K562 (cell line): ENCODE measurements around the gene SRSF11. TPM values are rescaled to one million over a fixed set of nuclear protein-coding genes. Genes with fewer than 3 reads are reported as not detected.

Experiments used
- ATAC-seq: fragments of 200-7000 bp; cut with Tn5 transposase; 3 replicates; pipeline ENCODE4 v1.9.1; 2020; ENCODE audit warnings: moderate library complexity
- BruUV-seq: library from RNA; stranded (reverse); fragments of 400-500 nt; replicated peaks from 2 replicates; lab custom pipeline; 2021; lab: Mats Ljungman, UMichigan
- CTCF ChIA-PET: fragments of 300-600 bp; formaldehyde crosslinking; extraction: SDS; loops from one replicate; lab custom pipeline; 2021; ENCODE audit warnings: low intra/inter-chr PET ratio; lab: Yijun Ruan, JAX
- POLR2A ChIA-PET: fragments of 300-600, 350-650 bp; sonication (Branson Sonifier 250); formaldehyde crosslinking; extraction: SDS; loops from one replicate; lab custom pipeline; 2021; ENCODE audit warnings: antibody characterized with exemption, inconsistent platforms; lab: Yijun Ruan, JAX
- DNase-seq, 4 experiments: peaks; one replicate each; pipeline versions ENCODE4 v3.0.0 to v3.0.0-alpha.2; 2011 to 2018; ENCODE audit warnings: low spot score in 3 of 4, mixed read lengths in 3 of 4; ENCODE audit errors: extremely low read depth in 1 of 4
- FAIRE-seq: peaks from 2 replicates; lab custom pipeline; 2011; peaks lifted over from hg19 to GRCh38; lab: Jason Lieb, UNC
- H2AFZ ChIP-seq: 2 replicates; pipeline ENCODE4 v1.6.0; 2011; ENCODE audit warnings: low read depth, low read length, control low read depth, inconsistent platforms
- H3K27ac ChIP-seq: fragments of 200-600 bp; 3 replicates; pipeline ENCODE4 v1.8.0; 2011; ENCODE audit warnings: low read depth, mild to moderate bottlenecking, control low read depth, inconsistent platforms, low read length, moderate library complexity, mixed read lengths; ENCODE audit errors: extremely low read depth
- H3K27me3 ChIP-seq, 2 experiments: fragments of 300-600 bp in 1 of 2; 2 replicates in 1 of 2; 3 replicates in 1 of 2; pipeline versions ENCODE4 v1.6.0 to v1.8.0; 2011; ENCODE audit warnings: inconsistent platforms in 2 of 2, low read length in 2 of 2, mild to moderate bottlenecking in 1 of 2, mixed read lengths in 1 of 2, moderate library complexity in 1 of 2; ENCODE audit not compliant: control insufficient read depth in 2 of 2, insufficient read depth in 2 of 2
- H3K36me3 ChIP-seq: fragments of 300-600 bp; 3 replicates; pipeline ENCODE4 v1.8.0; 2011; ENCODE audit warnings: mild to moderate bottlenecking, low read length, inconsistent platforms; ENCODE audit not compliant: control insufficient read depth, insufficient read depth
- H3K4me1 ChIP-seq, 2 experiments: fragments of 200-600 bp in 1 of 2; replicated peaks in 1 of 2; 2 replicates in 1 of 2; 3 replicates in 1 of 2; pipeline versions ENCODE4 v1.5.1 to v1.8.0; 2011; ENCODE audit warnings: inconsistent platforms in 2 of 2, low read length in 2 of 2, mild to moderate bottlenecking in 1 of 2, mixed read lengths in 1 of 2, moderate library complexity in 1 of 2; ENCODE audit not compliant: control insufficient read depth in 2 of 2, insufficient read depth in 2 of 2
- H3K4me2 ChIP-seq: 2 replicates; pipeline ENCODE4 v1.6.1; 2011; ENCODE audit warnings: low read length, control low read depth, inconsistent platforms, mixed read lengths; ENCODE audit not compliant: insufficient read depth
- H3K4me3 ChIP-seq: fragments of 200-600 bp; sonication (generic), shearing (Covaris generic); 2 replicates; pipeline ENCODE4 v1.5.1; 2016; ENCODE audit warnings: control low read depth, inconsistent platforms
- H3K79me2 ChIP-seq: fragments of 200-600 bp; 3 replicates; pipeline ENCODE4 v1.8.0; 2011; ENCODE audit warnings: low read length, inconsistent platforms; ENCODE audit not compliant: control insufficient read depth, insufficient read depth
- H3K9ac ChIP-seq, 2 experiments: 2 replicates each; pipeline versions ENCODE4 v1.6.0 to v1.6.1; 2011; ENCODE audit warnings: low read depth in 2 of 2, low read length in 2 of 2, control low read depth in 1 of 2, inconsistent platforms in 1 of 2, mild to moderate bottlenecking in 1 of 2, mixed read lengths in 1 of 2; ENCODE audit not compliant: insufficient read depth in 1 of 2
- H3K9me1 ChIP-seq: one replicate; pipeline ENCODE4 v1.6.0; 2011; ENCODE audit warnings: inconsistent platforms, mild to moderate bottlenecking, low read length, moderate library complexity; ENCODE audit not compliant: control insufficient read depth, insufficient read depth
- H3K9me3 ChIP-seq: replicated peaks from 2 replicates; pipeline ENCODE4 v1.5.1; 2011; ENCODE audit warnings: low read depth, low read length, inconsistent platforms; ENCODE audit not compliant: control insufficient read depth, insufficient read depth
- H4K20me1 ChIP-seq: replicated peaks from 2 replicates; pipeline ENCODE4 v1.6.1; 2011; ENCODE audit warnings: low read length, inconsistent platforms, mixed read lengths; ENCODE audit not compliant: control insufficient read depth, insufficient read depth
- CC2D1A ChIP-seq: fragments of 450-650 bp; IDR thresholded peaks from 2 replicates; pipeline ENCODE4 v1.6.1; 2017; ENCODE audit warnings: mild to moderate bottlenecking
- DACH1 ChIP-seq: fragments of 450-650 bp; IDR thresholded peaks from 2 replicates; pipeline ENCODE4 v1.6.1; 2018; ENCODE audit not compliant: partially characterized antibody
- ETS2 ChIP-seq: IDR thresholded peaks from 2 replicates; pipeline ENCODE4 v1.6.1; 2016; ENCODE audit warnings: borderline replicate concordance, missing genetic modification characterization, mild to moderate bottlenecking, moderate library complexity, missing compliant biosample characterization; ENCODE audit not compliant: poor library complexity, severe bottlenecking
- MYBL2 ChIP-seq, 2 experiments: fragments of 450-650 bp in 1 of 2; sonication (generic) in 1 of 2; formaldehyde crosslinking in 1 of 2; IDR thresholded peaks; 2 replicates each; pipeline versions ENCODE4 v1.6.1 to v1.8.1; 2017 to 2022; ENCODE audit warnings: borderline replicate concordance in 1 of 2, inconsistent platforms in 1 of 2, low read depth in 1 of 2, mild to moderate bottlenecking in 1 of 2, missing genetic modification reagents in 1 of 2, moderate library complexity in 1 of 2
- MYC ChIP-seq, 2 experiments: fragments of 250-450 bp in 1 of 2; sonication (Bioruptor Pico) in 1 of 2; IDR thresholded peaks; 2 replicates each; pipeline versions ENCODE4 v1.5.1 to v1.6.1; 2012 to 2021; ENCODE audit warnings: low read depth in 2 of 2, borderline replicate concordance in 1 of 2, improper control_type of control experiment in 1 of 2, low read length in 1 of 2, mild to moderate bottlenecking in 1 of 2, moderate library complexity in 1 of 2
- PATZ1 ChIP-seq: fragments of 250-450 bp; sonication (Bioruptor Pico); IDR thresholded peaks from 2 replicates; pipeline ENCODE4 v1.5.0; 2020; ENCODE audit warnings: mild to moderate bottlenecking, borderline replicate concordance
- POLR2A ChIP-seq: fragments of 450-650 bp; conservative IDR thresholded peaks from 2 replicates; pipeline ENCODE4 v1.6.1; 2016
- PRMT5 ChIP-seq: sonication (generic); formaldehyde crosslinking; IDR thresholded peaks from 2 replicates; pipeline ENCODE4 v1.5.0; 2020; ENCODE audit warnings: missing genetic modification reagents
- PTBP1 ChIP-seq: fragments of 200-400 bp; formaldehyde crosslinking; IDR thresholded peaks from 2 replicates; pipeline ENCODE4 v1.6.1; 2017; ENCODE audit warnings: low read depth, low read length
- RERE ChIP-seq: sonication (generic); formaldehyde crosslinking; IDR thresholded peaks from 2 replicates; pipeline ENCODE4 v1.8.0; 2023; ENCODE audit warnings: missing genetic modification reagents, mild to moderate bottlenecking, borderline replicate concordance
- SAFB ChIP-seq: fragments of 200-400 bp; formaldehyde crosslinking; IDR thresholded peaks from 2 replicates; pipeline ENCODE4 v1.6.1; 2017; ENCODE audit warnings: low read depth, low read length, borderline replicate concordance
- STAT5A ChIP-seq: IDR thresholded peaks from 2 replicates; pipeline ENCODE4 v1.6.1; 2012; ENCODE audit warnings: low read length, inconsistent platforms, borderline replicate concordance
- XRCC5 ChIP-seq: fragments of 200-400 bp; formaldehyde crosslinking; IDR thresholded peaks from 2 replicates; pipeline ENCODE4 v1.6.1; 2017; ENCODE audit warnings: low read depth, mild to moderate bottlenecking, low read length
- ZKSCAN8 ChIP-seq: fragments of 200-800 bp; sonication (Bioruptor generic); IDR thresholded peaks from 2 replicates; pipeline ENCODE4 v1.6.1; 2016; ENCODE audit warnings: missing genetic modification characterization, missing compliant biosample characterization
- in situ Hi-C: fragments of 300-500 bp; cut with MboI; formaldehyde crosslinking; loops from 4 replicates; pipeline ENCODE4 v1.15.0; 2018; ENCODE audit warnings: inconsistent platforms, mixed read lengths
- intact Hi-C: fragments of 100-400 bp; cut with micrococcal nuclease; formaldehyde crosslinking; loops from 2 replicates; pipeline ENCODE4 v1.14.2; 2022
- polyA plus RNA-seq, 8 experiments: library from polyadenylated mRNA; depleted of rRNA in 4 of 8; stranded (reverse) in 5 of 8; unstranded in 3 of 8; fragments of >200 nt; fragmentation: Nextera tagmentation in 2 of 8; fragmentation: Illumina TruSeq in 1 of 8; extraction: Ambion mirVana in 2 of 8; extraction: Trizol in 1 of 8; gene quantifications; 2 replicates each; pipeline versions ENCODE4 v1.2.1 to v1.2.3, GENCODE V29; 2011 to 2014; ENCODE audit warnings: inconsistent platforms in 1 of 8, missing spikeins in 1 of 8
- total RNA-seq, 7 experiments: library from RNA; depleted of rRNA in 6 of 7; stranded (reverse); fragments of >200 nt in 6 of 7; fragmentation: Illumina TruSeq in 2 of 7; extraction: Trizol in 2 of 7; gene quantifications; 2 replicates each; pipeline versions ENCODE4 v1.2.1 to v1.2.3, GENCODE V29; 2011 to 2021; ENCODE audit warnings: low replicate concordance in 1 of 7
- TF ChIP-seq, protein P1 (sequence below): sonication (generic); formaldehyde crosslinking; IDR thresholded peaks from 2 replicates; pipeline ENCODE4 v1.8.0; 2022; ENCODE audit warnings: mild to moderate bottlenecking, missing genetic modification reagents

SRSF11 gene
- total and polyA plus RNA-seq, 9 of the 15 experiments (the other 6 are each of a cell fraction or from before 2014, with no cell fraction given): 76.9 to 418 (median 190) TPM

- intact Hi-C loops (no loop called here), in situ Hi-C loops (no loop called here)
- peaks cover 84% of the 10 kb centered on the region for H3K79me2 ChIP-seq
- H3K9ac ChIP-seq: no peak overlapping the region
- no peak overlapping the region for H3K4me2 ChIP-seq
- H3K9me3 ChIP-seq: no peaks in the 10 kb centered on the region
- POLR2A ChIA-PET: interaction anchor here (0.7 kb wide), 1 partner anchor 27 kb away, joined by 3 read pairs; the partner anchor contains the start of gene SRSF11
- DNase-seq: no peak
- H2AFZ ChIP-seq: no peak overlapping the region
- BruUV-seq: no TSS peak
- no peak for FAIRE-seq
- H4K20me1 ChIP-seq: no peaks in the 10 kb centered on the region
- peaks cover 3 to 4% of the 10 kb centered on the region in 2 experiments; a peak in 1 of 5 replicates for H3K4me1 ChIP-seq
- no peak for ATAC-seq
- CTCF ChIA-PET: no interaction called here
- no peaks in the 10 kb centered on the region for H3K27me3 ChIP-seq
- no peaks in the 10 kb centered on the region for H3K9me1 ChIP-seq
- no peak overlapping the region for H3K4me3 ChIP-seq
- no peaks in the 10 kb centered on the region for H3K36me3 ChIP-seq
- H3K27ac ChIP-seq: no peak overlapping the region
- TF ChIP-seq PATZ1 (CRISPR knock-in tag) (no peak), RERE (CRISPR knock-in tag) (no peak), CC2D1A (no peak), POLR2A (no peak), PTBP1 (no peak), SAFB (no peak), ETS2 (tag) (no peak), ZKSCAN8 (CRISPR knock-in tag) (no peak), XRCC5 (no peak), STAT5A (no peak), PRMT5 (CRISPR knock-in tag) (no peak), DACH1 (no peak), MYBL2 (IDR thresholded peaks at IDR 0.05; ENCODE audit: low read depth) (no peak), MYBL2 (CRISPR knock-in tag; IDR thresholded peaks at IDR 0.05; ENCODE audit: borderline replicate concordance) (no peak), MYC (IDR thresholded peaks at IDR 0.05; ENCODE audit: low read depth, low read length) (no peak), MYC (CRISPR knock-in tag; IDR thresholded peaks at IDR 0.05; ENCODE audit: borderline replicate concordance, low read depth) (no peak)
- TF ChIP-seq, protein P1, sequence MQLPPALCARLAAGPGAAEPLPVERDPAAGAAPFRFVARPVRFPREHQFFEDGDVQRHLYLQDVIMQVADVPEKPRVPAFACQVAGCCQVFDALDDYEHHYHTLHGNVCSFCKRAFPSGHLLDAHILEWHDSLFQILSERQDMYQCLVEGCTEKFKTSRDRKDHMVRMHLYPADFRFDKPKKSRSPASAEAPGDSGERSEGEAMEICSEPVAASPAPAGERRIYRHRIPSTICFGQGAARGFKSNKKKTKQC (CRISPR knock-in tag): no peak
Measured at GRCh38 chr1:70194601-70195000, 26.6 kb upstream of the SRSF11 start.
